ENCODE data around the gene PLA2G4B.

- no peak for TF ChIP-seq CTCF (IDR thresholded peaks at IDR 0.05)
- TF ChIP-seq EZH2 (IDR thresholded peaks at IDR 0.05; ENCODE audit: borderline replicate concordance, insufficient read depth, low read depth, low read length, poor library complexity, severe bottlenecking), result no peak
These were observed 3.6 kb downstream of the PLA2G4B start for GRCh38 chr15:41842229-41842628.
